Renal cortex interstitium (tissue), 11 donors: Measurements from ENCODE around the gene PCDHGC4. TPM values are rescaled to one million over a fixed set of nuclear protein-coding genes. Genes with fewer than 3 reads are reported as not detected.
A peak's percentile ranks its signal among the peaks of the same experiment; 100 is the strongest.

Experiments
- DNase-seq, 11 donors: peaks; one replicate each; pipeline ENCODE4 v3.0.0-alpha.2; 2013; ENCODE audit warnings: low read depth in 9 of 11, low spot score in 4 of 11; ENCODE audit errors: extremely low read depth in 1 of 11
- polyA plus RNA-seq, 3 donors: library from polyadenylated mRNA; unstranded; fragments of 120-200 nt; gene quantifications; one replicate each; pipeline ENCODE4 v1.2.1, GENCODE V29; 2013; ENCODE audit not compliant: insufficient read length in 3 of 3

The PCDHGC4 gene
- polyA plus RNA-seq, 3 donors, result 3.4 to 3.9 (median 3.6) TPM

DNA sequence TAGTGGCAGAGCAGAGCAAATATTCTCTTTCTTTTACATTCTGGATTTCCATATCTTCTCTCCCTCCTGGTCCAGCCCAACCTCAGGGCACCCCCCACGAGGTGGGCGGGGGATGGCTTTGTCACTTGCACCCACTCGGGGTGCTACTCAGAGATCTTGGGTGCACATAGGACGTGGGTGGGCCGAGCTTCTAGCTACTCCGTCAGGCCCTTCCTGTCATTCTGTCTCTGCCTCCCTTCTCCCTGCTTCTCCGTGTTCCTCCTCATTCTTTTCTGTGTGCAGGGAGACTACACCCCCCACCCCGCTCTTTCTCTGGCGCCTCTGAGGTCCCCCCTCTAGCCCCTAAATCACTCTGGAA, 23.6 kb downstream of the PCDHGC4 start:
- DNase-seq, result no peak

DNA sequence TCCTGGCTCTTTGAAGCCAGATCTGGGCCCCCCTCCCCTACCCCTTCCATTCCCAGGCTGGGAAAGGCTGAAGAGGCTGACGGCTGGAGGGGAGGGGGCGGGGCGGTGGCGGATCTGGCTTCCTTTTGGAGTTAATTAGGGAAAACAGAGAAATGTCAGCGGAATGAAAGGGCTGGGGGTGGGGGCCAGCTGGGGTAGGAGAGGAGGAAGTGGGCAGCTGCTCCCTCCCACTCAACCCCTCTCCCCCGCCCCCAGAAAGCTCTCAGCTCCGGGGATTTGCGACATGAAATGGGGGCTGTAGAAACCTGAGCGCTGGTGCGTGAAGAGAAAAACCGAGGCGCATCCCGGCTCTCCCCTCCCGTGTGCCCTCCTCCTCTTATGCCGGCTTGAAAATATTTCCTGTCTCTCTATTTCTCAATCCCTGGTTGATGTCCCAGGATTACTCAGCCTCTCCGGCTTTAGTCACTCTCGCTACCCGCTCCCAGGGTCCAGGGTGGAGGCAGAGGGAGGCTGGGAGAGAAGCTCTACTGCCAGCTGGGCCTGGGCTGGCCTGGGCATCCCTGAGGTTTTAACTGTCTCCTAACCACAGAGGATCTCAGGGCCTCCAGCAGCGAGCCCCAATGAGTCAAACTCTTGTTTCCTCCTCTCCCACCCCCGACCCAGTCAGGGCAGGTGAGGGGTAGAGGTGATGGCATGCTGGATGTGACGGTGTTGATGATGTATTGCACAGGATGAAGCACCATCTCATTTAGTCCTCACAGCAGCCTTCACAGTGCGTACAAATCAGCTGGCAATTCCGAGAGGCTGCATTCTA, 24.2 kb downstream of the PCDHGC4 start:
- peak in 6 of 11 donors; percentile 79 to 89 (median 86) for DNase-seq

DNA sequence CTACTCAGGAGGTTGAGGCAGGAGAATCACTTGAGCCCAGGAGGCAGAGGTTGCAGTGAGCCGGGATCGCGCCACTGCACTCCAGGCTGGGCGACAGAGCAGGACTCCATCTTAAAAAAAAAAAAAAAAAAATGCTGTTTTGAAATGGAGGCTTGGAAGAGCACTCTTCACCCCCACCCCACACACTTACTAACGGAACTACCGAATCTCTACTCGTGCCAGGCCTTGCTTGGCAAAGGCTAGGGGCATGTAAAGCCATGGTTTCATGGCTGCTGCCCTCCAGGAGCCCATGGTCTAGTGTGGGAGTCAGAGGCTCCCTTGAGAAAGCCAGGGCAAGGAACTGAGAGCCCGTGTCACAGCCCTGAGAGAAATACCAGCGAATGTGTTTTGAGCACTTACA, 25.3 kb downstream of the PCDHGC4 start:
- DNase-seq, result no peak

DNA sequence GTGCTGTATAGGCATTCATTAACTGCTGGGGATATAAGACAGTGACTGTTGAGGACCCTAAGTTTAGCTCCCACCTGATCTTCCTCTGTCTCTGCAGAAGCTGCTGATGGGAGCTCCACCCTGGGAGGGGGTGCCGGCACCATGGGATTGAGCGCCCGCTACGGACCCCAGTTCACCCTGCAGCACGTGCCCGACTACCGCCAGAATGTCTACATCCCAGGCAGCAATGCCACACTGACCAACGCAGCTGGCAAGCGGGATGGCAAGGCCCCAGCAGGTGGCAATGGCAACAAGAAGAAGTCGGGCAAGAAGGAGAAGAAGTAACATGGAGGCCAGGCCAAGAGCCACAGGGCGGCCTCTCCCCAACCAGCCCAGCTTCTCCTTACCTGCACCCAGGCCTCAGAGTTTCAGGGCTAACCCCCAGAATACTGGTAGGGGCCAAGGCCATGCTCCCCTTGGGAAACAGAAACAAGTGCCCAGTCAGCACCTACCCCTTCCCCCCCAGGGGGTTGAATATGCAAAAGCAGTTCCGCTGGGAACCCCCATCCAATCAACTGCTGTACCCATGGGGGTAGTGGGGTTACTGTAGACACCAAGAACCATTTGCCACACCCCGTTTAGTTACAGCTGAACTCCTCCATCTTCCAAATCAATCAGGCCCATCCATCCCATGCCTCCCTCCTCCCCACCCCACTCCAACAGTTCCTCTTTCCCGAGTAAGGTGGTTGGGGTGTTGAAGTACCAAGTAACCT, 26.2 kb downstream of the PCDHGC4 start:
- DNase-seq, result no peak

GRCh38 chr5:141511771-141512325, 27.0 kb downstream of the PCDHGC4 start:
- no peak for DNase-seq

DNA sequence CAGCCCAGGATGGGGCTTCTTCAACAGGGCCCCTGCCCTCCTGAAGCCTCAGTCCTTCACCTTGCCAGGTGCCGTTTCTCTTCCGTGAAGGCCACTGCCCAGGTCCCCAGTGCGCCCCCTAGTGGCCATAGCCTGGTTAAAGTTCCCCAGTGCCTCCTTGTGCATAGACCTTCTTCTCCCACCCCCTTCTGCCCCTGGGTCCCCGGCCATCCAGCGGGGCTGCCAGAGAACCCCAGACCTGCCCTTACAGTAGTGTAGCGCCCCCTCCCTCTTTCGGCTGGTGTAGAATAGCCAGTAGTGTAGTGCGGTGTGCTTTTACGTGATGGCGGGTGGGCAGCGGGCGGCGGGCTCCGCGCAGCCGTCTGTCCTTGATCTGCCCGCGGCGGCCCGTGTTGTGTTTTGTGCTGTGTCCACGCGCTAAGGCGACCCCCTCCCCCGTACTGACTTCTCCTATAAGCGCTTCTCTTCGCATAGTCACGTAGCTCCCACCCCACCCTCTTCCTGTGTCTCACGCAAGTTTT, 27.6 kb downstream of the PCDHGC4 start:
- peak in 3 of 11 donors; percentile 66 to 83 (median 67) for DNase-seq

- peak in 3 of 11 donors; percentile 61 to 70 (median 62) for DNase-seq
Observed at GRCh38 chr5:141512911-141513626, 28.2 kb downstream of the PCDHGC4 start.

GRCh38 chr5:141513627-141514329, 28.9 kb downstream of the PCDHGC4 start:
- peak in 7 of 11 donors; percentile 67 to 83 (median 80) for DNase-seq

DNA sequence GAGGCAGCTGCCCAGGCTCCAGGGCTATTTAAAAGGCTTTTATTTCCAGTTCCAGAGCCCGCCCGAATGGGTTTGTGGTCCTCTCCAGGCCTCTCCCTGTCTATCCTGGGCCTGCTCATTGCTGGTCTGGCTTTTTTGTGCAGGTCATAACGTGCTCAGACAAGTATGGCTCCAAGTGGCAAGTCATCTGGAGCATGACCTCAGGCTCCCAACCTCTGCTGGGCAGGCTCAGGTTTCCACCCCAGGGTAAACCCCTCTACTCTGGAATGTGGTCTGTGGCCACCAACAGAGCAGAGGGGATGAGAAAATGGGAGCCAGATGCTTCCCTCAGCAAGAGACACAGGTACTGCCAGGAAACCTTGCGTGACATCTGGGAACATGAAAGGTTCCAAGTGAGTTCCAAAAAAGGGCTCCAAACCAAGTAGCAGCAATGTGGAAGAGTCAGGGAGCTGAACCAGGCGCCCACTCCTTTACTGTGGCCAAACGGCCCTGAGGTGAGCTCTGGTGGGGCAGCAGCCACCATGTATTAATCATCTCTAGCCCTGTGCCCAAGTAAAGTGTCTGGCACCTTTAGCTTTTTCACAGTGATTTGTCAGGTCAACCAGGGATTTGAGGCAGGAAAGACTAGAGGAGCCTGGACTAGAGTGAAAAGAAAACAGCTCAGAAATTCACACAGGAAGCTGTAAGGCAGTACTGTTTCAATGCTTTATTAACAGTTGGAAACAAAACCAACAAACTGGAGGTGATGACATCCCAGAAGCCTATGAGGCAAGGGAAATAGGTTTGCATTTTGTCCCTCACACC, 29.7 kb downstream of the PCDHGC4 start:
- DNase-seq, result no peak

DNA sequence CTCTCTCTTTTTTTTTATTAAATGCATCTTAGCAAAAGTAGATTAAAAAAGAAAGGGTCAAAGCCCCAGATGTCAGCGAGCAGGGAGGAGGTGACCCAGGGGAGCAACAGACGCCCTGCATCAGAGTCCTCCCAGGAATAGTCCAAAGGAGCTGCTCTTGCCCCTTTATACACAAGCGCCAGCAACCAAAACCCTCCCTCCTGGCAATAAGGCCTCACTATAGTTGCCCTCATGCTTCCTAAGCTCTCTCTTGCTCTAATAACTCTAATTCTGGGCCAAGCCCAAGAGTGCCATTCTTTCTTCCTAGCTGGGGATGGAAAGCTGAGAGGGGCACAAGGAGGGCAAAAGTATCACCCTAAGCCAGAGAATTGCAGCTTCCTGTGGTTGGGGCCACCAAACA, 30.3 kb downstream of the PCDHGC4 start:
- DNase-seq, result no peak

- DNase-seq, result no peak
Observed at GRCh38 chr5:141515946-141516671, 31.3 kb downstream of the PCDHGC4 start.

- DNase-seq, result no peak
Observed at GRCh38 chr5:141516672-141517025, 31.8 kb downstream of the PCDHGC4 start.

- DNase-seq, result no peak
Observed at GRCh38 chr5:141517312-141517711, 32.5 kb downstream of the PCDHGC4 start.

DNA sequence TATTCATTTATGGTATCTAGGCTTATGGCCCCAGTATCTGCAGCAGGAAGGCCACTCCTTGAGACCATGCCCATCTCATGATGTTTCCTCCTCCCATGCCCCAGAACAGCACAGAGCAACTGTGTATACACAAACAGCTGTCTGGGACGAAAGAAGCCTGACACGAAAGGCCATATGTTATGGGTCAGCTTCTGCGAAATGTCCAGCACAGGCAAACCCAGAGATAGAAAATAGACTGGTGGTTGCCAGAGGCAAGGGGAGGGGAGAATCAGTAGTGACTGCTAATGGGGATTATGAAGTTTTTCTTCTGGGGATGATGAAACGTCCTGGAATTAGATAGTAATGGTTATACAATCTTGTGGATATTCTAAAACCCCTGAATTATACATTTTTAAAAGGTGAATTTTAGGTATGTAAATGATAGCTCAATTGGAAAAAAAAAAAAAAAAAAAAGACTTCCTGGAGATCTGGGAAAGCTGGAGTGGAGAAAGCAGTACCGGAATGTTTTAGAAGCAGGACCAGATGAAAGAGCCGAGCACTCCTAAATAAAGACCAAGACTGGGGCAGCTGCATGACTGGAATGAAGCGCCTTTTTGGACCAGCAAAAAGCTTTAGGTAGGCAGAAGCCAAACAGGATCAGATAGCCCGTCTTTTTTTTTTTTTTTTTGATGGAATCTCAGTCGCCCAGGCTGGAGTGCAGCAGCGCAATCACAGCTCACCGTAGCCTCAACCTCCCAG, 33.2 kb downstream of the PCDHGC4 start:
- no peak for DNase-seq

GRCh38 chr5:141518618-141519015, 33.8 kb downstream of the PCDHGC4 start:
- no peak for DNase-seq
